ENCODE data around the gene METTL1.
"Not testable (repeated sequence)": the region's sequence is repeated elsewhere in the genome, so short reads cannot be mapped to it uniquely, and the experiment has no call there.

The METTL1 gene

GRCh38 chr12:57771873-57772428, at the start of gene METTL1:
TSS of gene METTL1 (minus strand) at chr12:57772105. CDS start at chr12:57772083, 22 bp downstream.
- peak; percentile 99 for DNase-seq

GRCh38 chr12:57821015-57821414, 49.1 kb upstream of the METTL1 start:
- not testable (repeated sequence) for DNase-seq

DNA sequence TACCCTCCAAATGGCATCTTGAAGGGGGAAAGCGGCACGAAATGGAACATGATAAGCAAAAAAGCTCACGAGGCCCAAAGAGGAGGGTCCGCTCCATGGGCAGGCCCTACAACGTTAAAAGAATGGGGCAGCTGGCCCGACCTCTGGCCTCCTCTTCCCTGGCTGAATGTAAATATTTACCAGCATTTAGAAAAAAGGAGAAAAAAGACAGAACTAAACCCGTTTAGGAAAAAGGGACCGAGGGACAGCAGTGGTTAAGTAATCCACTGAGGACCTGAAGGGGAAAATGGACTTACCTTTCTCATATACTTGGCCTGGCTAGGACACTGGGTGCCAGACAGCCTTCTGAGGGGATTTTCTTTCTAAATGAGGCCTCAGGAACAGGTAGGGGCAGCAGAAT, 48.2 kb upstream of the METTL1 start:
- DNase-seq: not testable (repeated sequence)

- DNase-seq: not testable (repeated sequence)
Measured at GRCh38 chr12:57817990-57818331, 46.1 kb upstream of the METTL1 start.

GRCh38 chr12:57817261-57817989, 45.5 kb upstream of the METTL1 start:
- DNase-seq: no peak

DNA sequence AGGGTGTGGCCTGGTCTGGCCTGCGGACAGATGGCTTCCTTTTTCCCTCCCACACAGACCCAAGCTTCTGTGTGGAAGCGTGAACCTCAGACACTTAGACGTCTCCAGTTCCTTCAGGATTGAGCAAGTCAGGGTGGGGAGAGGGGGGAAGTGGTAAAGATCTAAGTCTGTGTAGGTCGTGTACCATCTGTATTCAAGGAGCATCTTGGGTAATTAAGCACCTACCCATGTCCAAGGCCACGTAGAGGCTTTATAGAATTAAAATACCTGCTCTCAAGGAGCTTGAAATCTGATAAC, 44.9 kb upstream of the METTL1 start:
- no peak for DNase-seq

DNA sequence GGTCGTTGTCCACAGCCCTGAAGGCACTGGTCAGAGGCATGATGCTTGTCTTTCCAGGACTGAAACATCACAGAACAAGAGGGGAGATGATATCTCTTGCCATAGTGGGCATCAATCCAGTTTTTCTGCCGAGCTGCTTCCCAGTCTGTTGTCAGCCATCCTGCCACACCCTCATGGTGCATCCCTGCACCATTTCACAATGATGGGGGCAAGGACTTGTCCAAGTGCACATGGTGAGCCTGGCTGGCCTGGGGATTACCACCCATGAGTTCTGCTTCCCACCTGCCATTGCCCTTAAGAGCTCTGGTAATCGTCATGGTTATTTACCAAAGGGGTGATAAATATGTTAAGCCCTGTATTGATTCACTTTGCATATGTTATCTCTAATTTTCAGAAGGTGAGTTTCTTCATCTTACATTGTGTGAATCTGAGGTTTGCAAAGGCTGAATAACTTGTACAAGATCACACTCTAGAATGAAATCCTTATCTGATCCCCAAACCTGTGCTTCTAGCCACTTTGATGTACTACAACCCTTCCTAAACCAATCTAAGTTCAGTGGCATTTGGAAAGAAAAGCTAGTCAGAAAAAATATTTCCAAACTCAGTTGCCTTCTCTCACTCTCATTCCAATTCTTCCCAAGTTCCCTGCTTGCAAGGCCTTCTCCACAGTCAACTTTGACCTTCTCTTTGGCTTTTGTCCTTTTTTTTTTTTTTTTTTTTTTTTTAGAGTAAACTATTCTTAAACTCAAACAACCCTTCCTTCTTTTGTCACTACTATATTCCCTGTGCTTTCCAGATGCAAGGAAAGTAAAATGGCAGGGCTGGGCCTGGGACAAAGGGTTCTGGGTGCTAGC, 44.3 kb upstream of the METTL1 start:
- DNase-seq: no peak

DNA sequence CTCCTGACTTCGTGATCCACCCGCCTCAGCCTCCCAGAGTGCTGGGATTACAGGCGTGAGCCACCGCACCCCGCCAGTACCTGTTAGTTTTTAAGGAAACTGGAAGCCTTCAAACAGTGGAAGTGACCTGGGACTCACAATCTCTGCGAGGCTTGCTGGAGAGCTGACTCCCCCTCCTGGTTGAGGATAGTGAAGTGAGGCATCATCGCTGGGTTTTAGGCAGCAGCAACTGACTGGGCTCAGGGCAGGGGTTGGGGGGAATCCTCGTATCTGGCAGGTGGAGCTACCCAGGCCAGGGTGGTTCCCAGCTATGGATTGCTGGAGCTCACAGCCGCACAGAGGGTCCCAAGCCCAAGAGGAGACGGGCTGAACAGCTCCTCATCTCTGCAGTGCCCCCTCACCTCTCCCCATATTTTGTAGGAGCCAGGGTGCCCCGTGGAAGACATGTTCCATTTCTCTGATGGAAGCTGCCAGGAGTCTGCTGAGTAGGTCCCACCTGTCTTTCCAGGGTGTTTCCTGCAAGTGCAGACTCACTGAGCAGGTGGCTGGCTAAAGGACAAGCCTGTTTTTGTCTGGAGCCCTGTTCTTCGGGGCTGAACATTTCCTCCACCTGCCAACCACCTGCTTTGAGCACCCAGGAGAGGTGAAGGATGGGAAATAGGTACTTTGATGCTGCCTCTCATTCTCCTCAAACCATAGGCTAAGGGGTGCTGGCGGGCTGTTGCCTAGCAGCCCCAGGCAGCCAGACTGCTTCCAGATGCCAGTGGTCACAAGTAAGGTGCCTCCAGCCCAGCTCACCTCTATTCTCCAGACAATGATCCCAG, 43.5 kb upstream of the METTL1 start:
- DNase-seq: no peak

DNA sequence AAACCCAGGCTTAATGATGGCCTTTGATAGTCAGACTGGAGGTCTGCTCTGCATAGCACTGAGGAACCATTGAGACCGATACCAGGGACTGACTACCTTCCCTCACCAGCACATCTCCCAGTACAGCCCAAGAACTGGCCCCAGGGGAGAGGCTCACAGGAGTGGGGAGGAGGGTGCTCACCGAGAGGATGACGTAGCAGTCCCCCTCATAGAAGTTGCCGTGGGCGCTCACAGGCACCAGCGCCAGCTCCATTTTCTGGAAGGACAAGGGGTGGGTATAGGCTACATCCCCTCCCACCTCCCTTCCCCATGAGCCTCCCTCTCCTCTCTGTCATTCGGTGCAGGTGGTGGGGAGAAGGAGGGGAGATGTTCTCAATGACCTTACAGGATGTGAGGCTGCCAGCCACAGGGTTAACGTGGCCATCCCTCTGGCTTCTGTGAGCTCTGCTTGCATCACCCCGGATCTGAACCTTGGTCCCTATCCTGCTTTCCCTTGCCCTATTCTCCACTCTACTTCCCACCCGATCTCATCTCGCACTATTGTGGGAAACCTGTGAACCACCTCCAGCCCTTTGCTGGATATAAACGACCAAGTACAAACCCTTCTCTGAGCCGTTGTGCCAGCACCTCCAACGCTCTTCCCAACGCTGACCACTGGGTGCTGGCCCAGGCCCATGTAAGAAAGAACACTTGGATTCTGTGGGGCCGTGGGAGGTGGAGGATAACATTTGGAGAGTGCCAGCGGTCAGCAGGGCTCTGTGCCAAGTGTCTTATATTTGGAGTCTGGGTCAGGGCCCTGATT, 42.3 kb upstream of the METTL1 start:
- DNase-seq: peak; percentile 26

GRCh38 chr12:57813111-57813970, 41.4 kb upstream of the METTL1 start:
- DNase-seq: peak; percentile 26

- DNase-seq: no peak
Measured at GRCh38 chr12:57811028-57811755, 39.3 kb upstream of the METTL1 start.

DNA sequence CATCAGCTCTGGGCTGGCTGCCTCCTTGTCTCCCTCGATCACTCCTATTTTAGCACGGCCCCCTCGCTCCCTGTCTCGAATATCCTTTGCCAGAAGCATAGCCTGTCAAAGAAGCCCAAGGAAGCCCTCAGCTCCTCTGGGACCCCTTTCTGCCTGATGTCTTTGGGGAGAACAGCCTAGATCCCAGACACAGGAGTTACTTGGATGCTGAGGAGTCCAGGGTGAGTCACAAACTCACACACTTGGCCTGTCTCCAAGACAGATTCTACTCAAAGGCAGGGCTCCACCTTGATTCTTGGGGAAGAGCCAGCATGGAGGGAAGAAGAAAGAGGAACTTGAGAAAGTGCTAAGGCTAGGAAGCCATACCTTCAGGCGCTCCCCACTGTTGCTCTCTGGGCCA, 38.5 kb upstream of the METTL1 start:
- DNase-seq: peak; percentile 80

GRCh38 chr12:57809425-57809824, 37.5 kb upstream of the METTL1 start:
- no peak for DNase-seq

DNA sequence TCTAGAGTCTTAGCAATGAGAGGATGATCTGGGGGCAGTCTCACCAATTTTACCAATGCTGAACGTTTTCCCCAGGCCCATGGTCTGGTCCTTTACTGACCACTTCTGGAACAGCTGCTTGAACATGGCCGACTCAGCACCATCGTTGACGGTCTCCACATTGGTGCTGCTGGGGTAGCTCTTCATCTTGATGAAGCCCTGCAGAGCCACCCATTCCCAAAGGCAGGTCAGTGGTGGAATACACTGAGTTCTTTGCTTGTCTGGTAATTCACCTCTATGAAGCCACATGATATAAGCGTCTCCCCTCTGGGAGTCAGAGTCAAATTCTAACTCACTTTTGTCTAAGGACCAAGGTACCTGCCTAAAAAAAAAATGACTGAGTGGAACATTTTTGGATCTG, 36.4 kb upstream of the METTL1 start:
- no peak for DNase-seq

DNA sequence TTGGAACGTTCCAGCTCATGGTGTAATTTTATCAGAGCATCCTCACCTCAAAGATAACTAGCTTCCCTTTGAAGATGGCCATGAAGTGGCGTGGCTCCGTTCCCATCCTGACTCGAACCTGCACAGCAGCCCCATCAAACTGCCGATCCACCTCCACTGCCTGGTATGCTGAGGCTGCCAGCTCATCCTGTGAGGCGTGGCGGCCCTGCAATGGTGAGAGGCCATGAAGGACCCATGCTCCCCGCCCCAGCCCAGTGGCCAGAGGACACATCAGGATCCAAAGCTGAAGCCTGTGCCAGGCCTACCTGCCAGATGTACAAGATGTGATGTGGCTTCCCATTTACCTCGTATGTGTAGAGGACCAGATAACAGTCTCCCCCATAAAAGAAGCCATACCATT, 35.4 kb upstream of the METTL1 start:
- DNase-seq: no peak

DNA sequence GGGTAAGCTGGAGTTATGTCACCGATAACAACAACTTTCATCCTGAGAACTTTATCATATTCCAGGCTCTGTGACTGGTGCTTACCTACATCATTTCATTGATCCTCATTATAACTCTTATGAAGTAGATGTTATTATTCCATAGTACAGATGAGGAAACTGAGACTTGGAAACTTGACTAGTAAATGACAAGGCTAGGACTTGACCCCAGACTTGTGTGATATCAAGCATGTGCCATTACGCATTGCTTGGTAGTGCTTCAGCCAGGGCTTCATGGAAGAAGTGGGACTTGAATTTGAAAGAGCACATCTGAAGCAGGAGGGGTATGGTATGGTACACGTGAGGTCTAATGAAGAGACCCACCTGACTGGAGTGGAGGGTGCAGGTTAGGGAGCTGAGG, 34.8 kb upstream of the METTL1 start:
- DNase-seq: no peak

GRCh38 chr12:57803319-57803893, 31.5 kb upstream of the METTL1 start:
- peak; percentile 48 for DNase-seq

GRCh38 chr12:57802607-57803006, 30.7 kb upstream of the METTL1 start:
- DNase-seq: no peak

- no peak for DNase-seq
Measured at GRCh38 chr12:57800965-57801364, 29.1 kb upstream of the METTL1 start.

DNA sequence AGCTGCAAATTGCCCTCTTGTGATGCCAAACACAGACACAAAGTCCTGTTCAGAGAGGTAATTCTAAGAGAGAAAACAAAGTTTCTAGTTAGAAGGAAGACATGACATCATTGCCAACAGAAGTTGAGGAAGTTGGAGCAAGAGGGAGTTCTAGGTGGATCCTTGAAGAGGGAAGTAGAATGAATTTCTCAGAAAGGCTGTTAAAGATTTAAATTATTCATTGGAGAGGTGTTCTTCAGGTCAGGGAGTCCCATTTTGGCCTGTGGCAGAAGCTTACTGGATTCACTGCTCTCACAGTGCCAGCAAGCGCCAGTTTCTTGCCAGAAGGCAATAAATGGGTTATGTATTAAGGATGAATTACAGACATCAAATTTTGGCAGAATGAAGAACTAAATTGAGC, 26.0 kb upstream of the METTL1 start:
- no peak for DNase-seq
